ENCODE data around the gene SNX8. TPM values are rescaled to one million over a fixed set of nuclear protein-coding genes. Genes with fewer than 3 reads are reported as not detected.

The SNX8 gene
- total RNA-seq, 1 donor from 2014 or later, result 40.7 TPM

- no peak for DNase-seq (ENCODE audit: low spot score)
- peaks cover 7% of the 10 kb centered on the region for H3K27me3 Mint-ChIP-seq (ENCODE audit: unreplicated experiment)
- no peak overlapping the region for H3K27ac Mint-ChIP-seq (ENCODE audit: unreplicated experiment)
- no peaks in the 10 kb centered on the region for H3K9me3 Mint-ChIP-seq (ENCODE audit: unreplicated experiment)
- no peaks in the 10 kb centered on the region for H3K4me1 Mint-ChIP-seq (ENCODE audit: unreplicated experiment)
- no peak for TF ChIP-seq CTCF (IDR thresholded peaks at IDR 0.05; ENCODE audit: unreplicated experiment)
- H3K4me3 Mint-ChIP-seq (ENCODE audit: unreplicated experiment), result no peak overlapping the region
- H3K36me3 Mint-ChIP-seq (ENCODE audit: low read depth, unreplicated experiment), result peaks cover 39% of the 10 kb centered on the region
Observed at GRCh38 chr7:2209961-2210323, 104.3 kb downstream of the SNX8 start.

- H3K9me3 Mint-ChIP-seq (ENCODE audit: unreplicated experiment), result no peaks in the 10 kb centered on the region
- H3K36me3 Mint-ChIP-seq (ENCODE audit: low read depth, unreplicated experiment), result peaks cover 41% of the 10 kb centered on the region
- peak; percentile 78 for DNase-seq (ENCODE audit: low spot score)
- H3K4me3 Mint-ChIP-seq (ENCODE audit: unreplicated experiment), result no peak overlapping the region
- H3K4me1 Mint-ChIP-seq (ENCODE audit: unreplicated experiment), result no peaks in the 10 kb centered on the region
- H3K27me3 Mint-ChIP-seq (ENCODE audit: unreplicated experiment), result peaks cover 7% of the 10 kb centered on the region
- H3K27ac Mint-ChIP-seq (ENCODE audit: unreplicated experiment), result no peak overlapping the region
- peak; percentile 53 for TF ChIP-seq CTCF (IDR thresholded peaks at IDR 0.05; ENCODE audit: unreplicated experiment)
Observed at GRCh38 chr7:2209146-2209960, 104.9 kb downstream of the SNX8 start.

- no peak overlapping the region for H3K4me3 Mint-ChIP-seq (ENCODE audit: unreplicated experiment)
- peaks cover 7% of the 10 kb centered on the region for H3K27me3 Mint-ChIP-seq (ENCODE audit: unreplicated experiment)
- no peaks in the 10 kb centered on the region for H3K9me3 Mint-ChIP-seq (ENCODE audit: unreplicated experiment)
- H3K36me3 Mint-ChIP-seq (ENCODE audit: low read depth, unreplicated experiment), result peaks cover 41% of the 10 kb centered on the region
- no peak for DNase-seq (ENCODE audit: low spot score)
- TF ChIP-seq CTCF (IDR thresholded peaks at IDR 0.05; ENCODE audit: unreplicated experiment), result no peak
- H3K27ac Mint-ChIP-seq (ENCODE audit: unreplicated experiment), result no peak overlapping the region
- H3K4me1 Mint-ChIP-seq (ENCODE audit: unreplicated experiment), result no peaks in the 10 kb centered on the region
Observed at GRCh38 chr7:2208712-2209111, 105.5 kb downstream of the SNX8 start.

- Mint-ChIP-seq H3K27ac (ENCODE audit: unreplicated experiment) (no peak overlapping the region), H3K4me1 (ENCODE audit: unreplicated experiment) (no peaks in the 10 kb centered on the region), H3K27me3 (ENCODE audit: unreplicated experiment) (peaks cover 3% of the 10 kb centered on the region)
Observed at GRCh38 chr7:2205036-2205780, 109.0 kb downstream of the SNX8 start.

More at GRCh38 chr7:2205036-2205780, 109.0 kb downstream of the SNX8 start:
- H3K36me3 Mint-ChIP-seq (ENCODE audit: low read depth, unreplicated experiment), result peaks cover 21% of the 10 kb centered on the region
- no peaks in the 10 kb centered on the region for H3K9me3 Mint-ChIP-seq (ENCODE audit: unreplicated experiment)
- no peak for TF ChIP-seq CTCF (IDR thresholded peaks at IDR 0.05; ENCODE audit: unreplicated experiment)
- no peak for DNase-seq (ENCODE audit: low spot score)
- no peak overlapping the region for H3K4me3 Mint-ChIP-seq (ENCODE audit: unreplicated experiment)
